Measurements from ENCODE around the gene B3GAT3. TPM values are rescaled to one million over a fixed set of nuclear protein-coding genes. Genes with fewer than 3 reads are reported as not detected.

The B3GAT3 gene
- total and polyA plus RNA-seq, 2 of the 8 experiments (the other 6 are each of a cell fraction or from before 2014, with no cell fraction given): 28.0 to 39.0 TPM

DNA sequence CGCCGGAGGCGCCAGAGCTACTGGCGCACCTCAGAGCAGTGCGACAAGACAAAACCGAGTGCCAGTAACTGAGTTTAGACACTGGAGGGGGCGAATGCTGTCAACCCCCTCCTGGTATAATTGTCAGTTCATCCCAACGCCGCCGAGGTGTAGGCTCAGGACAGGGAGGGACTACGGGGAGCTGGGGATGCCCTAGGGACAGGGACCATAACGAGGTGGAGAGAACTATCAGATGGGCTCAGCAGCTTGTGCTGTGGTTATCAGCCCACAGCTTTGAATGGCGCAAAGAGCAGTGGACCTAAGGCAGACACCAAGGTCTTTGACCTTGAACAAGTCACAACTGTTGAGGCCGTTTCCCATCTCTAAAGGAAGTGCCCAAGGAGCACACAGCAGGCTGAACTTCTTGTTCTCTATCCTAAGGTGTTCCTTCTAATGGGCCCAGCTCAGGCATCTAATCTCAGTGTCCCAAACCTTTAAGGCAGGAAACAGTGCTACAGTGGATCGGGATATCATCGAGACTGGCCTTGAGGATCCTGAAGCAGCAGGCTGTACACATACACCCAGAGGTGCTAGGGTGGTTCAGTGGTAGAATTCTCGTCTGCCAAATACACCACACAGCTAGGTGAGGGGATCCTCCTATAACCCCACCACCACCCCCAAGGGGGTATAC is 29.5 kb downstream of the B3GAT3 start (continued):
- no peak for TF ChIP-seq CEBPB (IDR thresholded peaks at IDR 0.05; ENCODE audit: low read depth, low read length)
- TF ChIP-seq POU5F1 (IDR thresholded peaks at IDR 0.05; ENCODE audit: low read depth, low read length): no peak
- TF ChIP-seq TBP (IDR thresholded peaks at IDR 0.05; ENCODE audit: low read depth, low read length): no peak
- TF ChIP-seq HDAC6 (IDR thresholded peaks at IDR 0.05; ENCODE audit: low read depth, low read length): no peak
- TF ChIP-seq EZH2 (IDR thresholded peaks at IDR 0.05; ENCODE audit: low read depth, low read length, severe bottlenecking): no peak
- no peak for TF ChIP-seq CHD2 (IDR thresholded peaks at IDR 0.05; ENCODE audit: low read length)
- no peak for TF ChIP-seq CBX8 (IDR thresholded peaks at IDR 0.05; ENCODE audit: borderline replicate concordance, low read depth, low read length)
- TF ChIP-seq CTBP2 (IDR thresholded peaks at IDR 0.05; ENCODE audit: borderline replicate concordance, insufficient read depth, insufficient read length, low read length): no peak
- no peak for TF ChIP-seq ZNF274 (IDR thresholded peaks at IDR 0.05; ENCODE audit: borderline replicate concordance, extremely low read depth, low read length)

Data from H1 (cell line).